Measurements from ENCODE around the gene TRPM5.

DNA sequence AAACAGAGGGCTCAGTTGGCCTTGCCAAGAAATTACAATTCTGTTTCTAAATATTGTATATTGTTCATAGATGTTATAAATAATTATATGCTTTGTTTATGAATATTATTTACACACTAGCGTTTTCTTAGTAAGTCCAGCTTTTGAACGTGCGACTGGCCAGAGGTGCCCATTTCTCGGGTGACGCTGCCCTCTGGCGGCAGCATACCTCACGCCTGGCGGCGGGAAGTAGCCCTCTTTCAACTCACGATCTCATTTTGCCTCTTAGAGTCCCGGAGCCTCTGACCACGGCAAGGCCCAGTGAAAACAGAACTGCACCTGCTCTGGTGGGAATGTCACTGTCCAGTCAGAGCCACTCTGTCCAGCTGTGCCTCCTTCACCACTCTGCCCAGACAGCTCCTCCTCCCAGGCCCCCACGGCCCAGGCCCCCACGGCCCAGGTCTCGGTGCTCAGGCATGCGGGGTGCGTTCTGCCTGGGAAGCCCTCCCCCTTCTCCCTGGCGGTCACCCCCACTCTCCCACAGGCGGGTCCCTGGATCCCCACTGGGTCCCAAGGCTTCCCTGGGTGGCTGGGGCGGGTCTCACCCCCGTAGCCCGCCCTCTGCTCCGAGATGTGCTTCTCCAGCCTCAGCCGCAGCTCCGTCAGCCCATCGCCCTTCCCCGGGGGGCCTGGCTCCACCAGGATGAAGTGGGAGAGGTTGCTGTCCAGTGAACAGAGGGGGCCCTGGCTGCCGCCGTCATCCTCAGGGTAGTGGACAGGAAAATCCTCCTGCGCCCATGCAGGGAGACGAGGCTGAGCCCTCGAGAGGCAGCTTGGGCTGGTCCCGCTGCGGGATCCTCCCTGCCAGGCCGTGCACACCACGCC lies 24.4 kb downstream of the TRPM5 start:
- TF ChIP-seq CTCF (IDR thresholded peaks at IDR 0.05) (peak; percentile 45; the same call in 1 of the 2 replicates), IRF2 (CRISPR knock-in tag; IDR thresholded peaks at IDR 0.05; ENCODE audit: borderline replicate concordance, low read depth) (no peak), GABPB1 (CRISPR knock-in tag; IDR thresholded peaks at IDR 0.05) (no peak), CREB1 (CRISPR knock-in tag; IDR thresholded peaks at IDR 0.05) (no peak)
- TF ChIP-seq, protein P1, sequence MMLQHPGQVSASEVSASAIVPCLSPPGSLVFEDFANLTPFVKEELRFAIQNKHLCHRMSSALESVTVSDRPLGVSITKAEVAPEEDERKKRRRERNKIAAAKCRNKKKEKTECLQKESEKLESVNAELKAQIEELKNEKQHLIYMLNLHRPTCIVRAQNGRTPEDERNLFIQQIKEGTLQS (CRISPR knock-in tag; conservative IDR thresholded peaks at IDR 0.05), result no peak
- TF ChIP-seq, protein P2, sequence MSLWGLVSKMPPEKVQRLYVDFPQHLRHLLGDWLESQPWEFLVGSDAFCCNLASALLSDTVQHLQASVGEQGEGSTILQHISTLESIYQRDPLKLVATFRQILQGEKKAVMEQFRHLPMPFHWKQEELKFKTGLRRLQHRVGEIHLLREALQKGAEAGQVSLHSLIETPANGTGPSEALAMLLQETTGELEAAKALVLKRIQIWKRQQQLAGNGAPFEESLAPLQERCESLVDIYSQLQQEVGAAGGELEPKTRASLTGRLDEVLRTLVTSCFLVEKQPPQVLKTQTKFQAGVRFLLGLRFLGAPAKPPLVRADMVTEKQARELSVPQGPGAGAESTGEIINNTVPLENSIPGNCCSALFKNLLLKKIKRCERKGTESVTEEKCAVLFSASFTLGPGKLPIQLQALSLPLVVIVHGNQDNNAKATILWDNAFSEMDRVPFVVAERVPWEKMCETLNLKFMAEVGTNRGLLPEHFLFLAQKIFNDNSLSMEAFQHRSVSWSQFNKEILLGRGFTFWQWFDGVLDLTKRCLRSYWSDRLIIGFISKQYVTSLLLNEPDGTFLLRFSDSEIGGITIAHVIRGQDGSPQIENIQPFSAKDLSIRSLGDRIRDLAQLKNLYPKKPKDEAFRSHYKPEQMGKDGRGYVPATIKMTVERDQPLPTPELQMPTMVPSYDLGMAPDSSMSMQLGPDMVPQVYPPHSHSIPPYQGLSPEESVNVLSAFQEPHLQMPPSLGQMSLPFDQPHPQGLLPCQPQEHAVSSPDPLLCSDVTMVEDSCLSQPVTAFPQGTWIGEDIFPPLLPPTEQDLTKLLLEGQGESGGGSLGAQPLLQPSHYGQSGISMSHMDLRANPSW (CRISPR knock-in tag; conservative IDR thresholded peaks at IDR 0.05; ENCODE audit: low read depth), result no peak
- TF ChIP-seq, protein P3, sequence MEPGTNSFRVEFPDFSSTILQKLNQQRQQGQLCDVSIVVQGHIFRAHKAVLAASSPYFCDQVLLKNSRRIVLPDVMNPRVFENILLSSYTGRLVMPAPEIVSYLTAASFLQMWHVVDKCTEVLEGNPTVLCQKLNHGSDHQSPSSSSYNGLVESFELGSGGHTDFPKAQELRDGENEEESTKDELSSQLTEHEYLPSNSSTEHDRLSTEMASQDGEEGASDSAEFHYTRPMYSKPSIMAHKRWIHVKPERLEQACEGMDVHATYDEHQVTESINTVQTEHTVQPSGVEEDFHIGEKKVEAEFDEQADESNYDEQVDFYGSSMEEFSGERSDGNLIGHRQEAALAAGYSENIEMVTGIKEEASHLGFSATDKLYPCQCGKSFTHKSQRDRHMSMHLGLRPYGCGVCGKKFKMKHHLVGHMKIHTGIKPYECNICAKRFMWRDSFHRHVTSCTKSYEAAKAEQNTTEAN (CRISPR knock-in tag; IDR thresholded peaks at IDR 0.05), result no peak
- TF ChIP-seq, protein P4, sequence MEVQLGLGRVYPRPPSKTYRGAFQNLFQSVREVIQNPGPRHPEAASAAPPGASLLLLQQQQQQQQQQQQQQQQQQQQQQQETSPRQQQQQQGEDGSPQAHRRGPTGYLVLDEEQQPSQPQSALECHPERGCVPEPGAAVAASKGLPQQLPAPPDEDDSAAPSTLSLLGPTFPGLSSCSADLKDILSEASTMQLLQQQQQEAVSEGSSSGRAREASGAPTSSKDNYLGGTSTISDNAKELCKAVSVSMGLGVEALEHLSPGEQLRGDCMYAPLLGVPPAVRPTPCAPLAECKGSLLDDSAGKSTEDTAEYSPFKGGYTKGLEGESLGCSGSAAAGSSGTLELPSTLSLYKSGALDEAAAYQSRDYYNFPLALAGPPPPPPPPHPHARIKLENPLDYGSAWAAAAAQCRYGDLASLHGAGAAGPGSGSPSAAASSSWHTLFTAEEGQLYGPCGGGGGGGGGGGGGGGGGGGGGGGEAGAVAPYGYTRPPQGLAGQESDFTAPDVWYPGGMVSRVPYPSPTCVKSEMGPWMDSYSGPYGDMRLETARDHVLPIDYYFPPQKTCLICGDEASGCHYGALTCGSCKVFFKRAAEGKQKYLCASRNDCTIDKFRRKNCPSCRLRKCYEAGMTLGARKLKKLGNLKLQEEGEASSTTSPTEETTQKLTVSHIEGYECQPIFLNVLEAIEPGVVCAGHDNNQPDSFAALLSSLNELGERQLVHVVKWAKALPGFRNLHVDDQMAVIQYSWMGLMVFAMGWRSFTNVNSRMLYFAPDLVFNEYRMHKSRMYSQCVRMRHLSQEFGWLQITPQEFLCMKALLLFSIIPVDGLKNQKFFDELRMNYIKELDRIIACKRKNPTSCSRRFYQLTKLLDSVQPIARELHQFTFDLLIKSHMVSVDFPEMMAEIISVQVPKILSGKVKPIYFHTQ (CRISPR knock-in tag; IDR thresholded peaks at IDR 0.05), result no peak

All from WTC11 (cell line).